H1 (cell line): ENCODE results near the gene CENPP. TPM values are rescaled to one million over a fixed set of nuclear protein-coding genes. Genes with fewer than 3 reads are reported as not detected.

ENCODE experiments used
- CHD7 ChIP-seq: fragments of 300-600 bp; sonication (generic); IDR thresholded peaks from 2 replicates; pipeline ENCODE4 v1.7.1; 2012; ENCODE audit warnings: low read length, moderate library complexity, mild to moderate bottlenecking, inconsistent platforms; ENCODE audit not compliant: insufficient replicate concordance
- E2F6 ChIP-seq: IDR thresholded peaks from 2 replicates; pipeline ENCODE4 v1.6.1; 2012; ENCODE audit warnings: inconsistent platforms
- polyA plus RNA-seq, 7 experiments: library from polyadenylated mRNA; depleted of rRNA in 3 of 7; stranded (reverse) in 5 of 7; unstranded in 2 of 7; fragments of >200 nt in 5 of 7; fragments of 200-250 nt in 2 of 7; gene quantifications; 1 replicate in 5 of 7; 2 replicates in 1 of 7; 4 replicates in 1 of 7; pipeline versions ENCODE4 v1.2.1 to v1.2.3, GENCODE V29; 2011 to 2013; ENCODE audit warnings: missing spikeins in 2 of 7, mixed read lengths in 2 of 7
- total RNA-seq: library from RNA; stranded (reverse); fragmentation: NEBNext Ultra II Directional; extraction: Animal tissue kit (Norgen Biotek cat#: 25700); gene quantifications from 2 replicates; pipeline ENCODE4 v1.2.1, GENCODE V29; 2021

CENPP gene
- total and polyA plus RNA-seq, 2 of the 8 experiments (the other 6 are each of a cell fraction or from before 2014, with no cell fraction given): 2.7 to 10.8 TPM

- TF ChIP-seq E2F6: no peak
- no peak for TF ChIP-seq CHD7
- TF ChIP-seq, all 59 proteins: peak for 0
Measured at GRCh38 chr9:92429836-92430235, 104.1 kb downstream of the CENPP start (continued).
